Esophagus muscularis mucosa (tissue), 4 donors: ENCODE results near the gene DIAPH3. TPM values are rescaled to one million over a fixed set of nuclear protein-coding genes. Genes with fewer than 3 reads are reported as not detected.

Experiments used
- DNase-seq: peaks from one replicate; pipeline ENCODE4 v3.0.0-alpha.2; 2017; ENCODE audit errors: extremely low spot score
- H3K27ac ChIP-seq, 4 donors: fragments of 200-600 bp; sonication (generic); replicated peaks in 1 of 4; 1 replicate in 3 of 4; 2 replicates in 1 of 4; pipeline ENCODE4 v1.5.1; 2016 to 2019; ENCODE audit warnings: mild to moderate bottlenecking in 1 of 4
- H3K27me3 ChIP-seq, 4 donors: fragments of 200-600 bp; sonication (generic); one replicate each; pipeline versions ENCODE4 v1.5.1 to v1.6.0; 2016 to 2019
- H3K36me3 ChIP-seq, 4 donors: fragments of 200-600 bp; sonication (generic); one replicate each; pipeline ENCODE4 v1.5.1; 2016 to 2019
- H3K4me1 ChIP-seq, 4 donors: fragments of 200-600 bp; sonication (generic); one replicate each; pipeline ENCODE4 v1.5.1; 2016 to 2019
- H3K4me3 ChIP-seq, 4 donors: fragments of 200-600 bp; sonication (generic); 1 replicate in 2 of 4; 2 replicates in 2 of 4; pipeline ENCODE4 v1.5.1; 2016 to 2019; ENCODE audit warnings: mild to moderate bottlenecking in 4 of 4, moderate library complexity in 1 of 4
- H3K9me3 ChIP-seq, 4 donors: fragments of 200-600 bp; sonication (generic); 1 replicate in 3 of 4; 2 replicates in 1 of 4; pipeline ENCODE4 v1.5.1; 2016 to 2019
- CTCF ChIP-seq, 3 experiments: fragments of 200-600 bp in 2 of 3; fragments of 450-650 bp in 1 of 3; sonication (generic) in 2 of 3; IDR thresholded peaks; one replicate each; pipeline ENCODE4 v1.5.1; 2017 to 2019; ENCODE audit warnings: antibody characterized with exemption in 3 of 3, mild to moderate bottlenecking in 2 of 3, moderate library complexity in 1 of 3
- EP300 ChIP-seq: sonication (generic); formaldehyde crosslinking; IDR thresholded peaks from one replicate; pipeline ENCODE4 v1.6.1; 2017; ENCODE audit warnings: antibody characterized with exemption
- POLR2A ChIP-seq: fragments of 450-650 bp; IDR thresholded peaks from one replicate; pipeline ENCODE4 v1.6.1; 2017; ENCODE audit warnings: antibody characterized with exemption, moderate library complexity, mild to moderate bottlenecking, low read depth
- POLR2AphosphoS5 ChIP-seq, 2 donors: sonication (generic); formaldehyde crosslinking; IDR thresholded peaks; one replicate each; pipeline ENCODE4 v1.6.1; 2017; ENCODE audit warnings: antibody characterized with exemption in 2 of 2
- WGBS: methylation state at CpG from one replicate; pipeline ENCODE4 v1.1.5; 2018; 5-methylcytosine and 5-hydroxymethylcytosine counted together
- intact Hi-C: fragments of 100-400 bp; cut with DNase I; formaldehyde crosslinking; loops from one replicate; pipeline ENCODE4 v1.15.1; 2023
- total RNA-seq, 4 donors: library from RNA; depleted of rRNA; stranded (reverse); fragments of >200 nt; gene quantifications; one replicate each; pipeline versions ENCODE4 v1.1.0 to v1.2.1, GENCODE V29; 2016

DIAPH3 gene
- total RNA-seq, 4 donors from 2014 or later = under 0.01 to 1.0 (median 0.41) TPM

- Histone ChIP-seq H3K9me3 (no peaks in the 10 kb centered on the region), H3K27me3 (no peaks in the 10 kb centered on the region), H3K4me3 (no peak overlapping the region), H3K4me1 (peaks cover 0 to 7% (median 0%) of the 10 kb centered on the region in 4 donors), H3K36me3 (no peaks in the 10 kb centered on the region), H3K27ac (no peak overlapping the region)
- no peak for TF ChIP-seq POLR2AphosphoS5 (IDR thresholded peaks at IDR 0.05)
- TF ChIP-seq POLR2A = no peak
- TF ChIP-seq CTCF (IDR thresholded peaks at IDR 0.05) = no peak
- no peak for TF ChIP-seq EP300
- 90% methylated on average over 2 of the region's 2 CpGs for WGBS
- intact Hi-C loops = no loop called here
- no peak for DNase-seq
Observed at GRCh38 chr13:59963827-59964226, 199.9 kb downstream of the DIAPH3 start.

DNA sequence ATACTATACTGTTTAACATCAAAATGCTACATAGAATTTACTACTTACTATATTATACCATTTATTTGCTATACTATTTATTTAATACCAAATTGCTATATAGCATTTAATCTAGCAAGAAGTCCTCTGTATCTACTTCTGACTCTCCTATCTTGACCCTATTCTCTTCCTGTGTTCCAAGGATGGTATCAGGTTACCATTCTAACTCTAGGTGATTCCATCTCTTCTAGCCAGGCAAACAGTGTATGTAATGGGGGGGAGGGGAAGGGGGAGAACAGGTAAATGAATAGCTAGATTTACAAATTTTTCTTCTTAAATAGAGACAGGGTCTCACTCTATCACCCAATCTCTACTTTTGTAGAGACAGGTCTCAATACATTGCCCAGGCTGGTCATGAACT lies 200.3 kb downstream of the DIAPH3 start:
- TF ChIP-seq POLR2AphosphoS5 (IDR thresholded peaks at IDR 0.05) (no peak), POLR2A (no peak), CTCF (IDR thresholded peaks at IDR 0.05) (no peak), EP300 (no peak)
- H3K27me3 ChIP-seq = no peaks in the 10 kb centered on the region
- no peaks in the 10 kb centered on the region for H3K9me3 ChIP-seq
- intact Hi-C loops = no loop called here
- H3K4me1 ChIP-seq = peaks cover 0 to 7% (median 0%) of the 10 kb centered on the region in 4 donors
- DNase-seq = no peak
- no peak overlapping the region for H3K27ac ChIP-seq
- H3K4me3 ChIP-seq = no peak overlapping the region
- no peaks in the 10 kb centered on the region for H3K36me3 ChIP-seq

DNA sequence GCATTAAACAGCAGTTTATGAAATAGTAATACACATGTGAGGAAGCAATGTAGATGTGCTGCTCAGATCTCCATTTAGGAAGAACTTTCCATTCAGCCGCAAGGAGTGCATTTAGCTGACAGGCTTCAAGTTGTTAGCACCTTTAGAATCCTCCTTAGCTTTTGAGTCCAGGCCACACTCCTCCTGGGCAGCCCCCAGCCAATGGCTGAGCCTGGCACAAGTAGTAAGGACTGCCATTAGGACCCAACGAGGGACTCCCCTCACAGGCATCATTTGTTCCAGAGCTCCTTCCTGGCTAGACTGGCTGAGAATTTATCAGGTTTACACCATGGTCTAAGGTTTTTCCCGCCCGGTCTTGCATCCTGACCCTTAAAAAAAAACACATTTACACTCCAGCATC lies 201.4 kb downstream of the DIAPH3 start:
- WGBS = 97% methylated on average over 4 of the region's 4 CpGs

DNA sequence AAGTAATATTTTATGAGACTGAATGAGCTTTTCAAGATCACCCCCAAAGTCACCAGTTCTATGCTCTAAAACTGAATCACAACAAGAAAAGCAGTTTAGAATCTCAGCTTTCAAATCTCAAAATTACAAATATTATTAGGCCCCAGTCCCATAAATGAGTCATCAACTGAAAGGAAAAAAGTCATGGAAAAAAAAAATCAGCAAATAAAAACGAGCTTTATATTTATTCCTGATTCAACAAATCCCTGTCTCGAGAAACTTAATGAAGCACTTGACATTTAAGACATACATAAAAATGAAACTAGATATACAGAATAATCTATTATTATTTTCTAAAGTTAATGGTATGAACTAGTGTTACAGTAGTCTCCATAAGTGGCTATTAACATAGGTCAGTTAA lies 203.0 kb downstream of the DIAPH3 start:
- Histone ChIP-seq H3K27ac (no peak overlapping the region), H3K27me3 (no peaks in the 10 kb centered on the region), H3K4me3 (no peak overlapping the region), H3K9me3 (peaks cover 0 to 5% (median 0%) of the 10 kb centered on the region in 4 donors), H3K36me3 (no peaks in the 10 kb centered on the region), H3K4me1 (peaks cover 0 to 7% (median 0%) of the 10 kb centered on the region in 4 donors)
- WGBS = 46% methylated on average over 2 of the region's 2 CpGs
- TF ChIP-seq POLR2A (no peak), POLR2AphosphoS5 (IDR thresholded peaks at IDR 0.05) (no peak), EP300 (no peak), CTCF (IDR thresholded peaks at IDR 0.05) (no peak)
- DNase-seq = no peak
- intact Hi-C loops = no loop called here

More for the DNA sequence above, 201.4 kb downstream of the DIAPH3 start:
- no peaks in the 10 kb centered on the region for H3K9me3 ChIP-seq
- no peaks in the 10 kb centered on the region for H3K27me3 ChIP-seq
- no peak for DNase-seq
- H3K4me3 ChIP-seq = no peak overlapping the region
- peaks cover 0 to 7% (median 0%) of the 10 kb centered on the region in 4 donors for H3K4me1 ChIP-seq
- no peaks in the 10 kb centered on the region for H3K36me3 ChIP-seq
- no peak overlapping the region for H3K27ac ChIP-seq
- intact Hi-C loops = no loop called here
- TF ChIP-seq POLR2A (no peak), POLR2AphosphoS5 (IDR thresholded peaks at IDR 0.05) (no peak)

DNA sequence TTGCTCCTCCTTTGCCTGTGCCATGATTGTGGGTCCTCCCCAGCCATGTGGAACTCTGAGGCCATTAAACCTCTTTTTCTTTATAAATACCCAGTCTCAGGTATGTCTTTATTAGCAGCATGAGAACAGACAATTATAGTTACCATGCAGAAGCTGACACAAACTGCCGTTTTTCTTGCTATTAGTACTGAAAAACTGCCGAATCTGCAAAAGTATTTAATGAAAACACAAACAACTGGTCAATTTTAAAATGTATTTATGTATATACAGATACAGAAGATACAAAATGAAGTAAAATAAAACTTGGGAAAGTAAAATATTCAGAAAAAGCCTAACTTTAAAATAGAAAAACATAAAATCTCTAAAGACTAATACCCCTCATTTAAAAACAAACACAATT lies 206.3 kb downstream of the DIAPH3 start:
- H3K36me3 ChIP-seq = no peaks in the 10 kb centered on the region
- intact Hi-C loops = no loop called here
- WGBS = 97% methylated on average over 2 of the region's 2 CpGs
- peaks cover 0 to 11% (median 0%) of the 10 kb centered on the region in 4 donors for H3K9me3 ChIP-seq
- no peak for DNase-seq
- no peak overlapping the region for H3K27ac ChIP-seq
- H3K4me3 ChIP-seq = no peak overlapping the region
- TF ChIP-seq EP300 (no peak), CTCF (IDR thresholded peaks at IDR 0.05) (no peak), POLR2A (no peak), POLR2AphosphoS5 (IDR thresholded peaks at IDR 0.05) (no peak)
- H3K27me3 ChIP-seq = no peaks in the 10 kb centered on the region
- H3K4me1 ChIP-seq = peaks cover 0 to 7% (median 0%) of the 10 kb centered on the region in 4 donors
